ENCODE results near the gene RASGEF1C.

DNA sequence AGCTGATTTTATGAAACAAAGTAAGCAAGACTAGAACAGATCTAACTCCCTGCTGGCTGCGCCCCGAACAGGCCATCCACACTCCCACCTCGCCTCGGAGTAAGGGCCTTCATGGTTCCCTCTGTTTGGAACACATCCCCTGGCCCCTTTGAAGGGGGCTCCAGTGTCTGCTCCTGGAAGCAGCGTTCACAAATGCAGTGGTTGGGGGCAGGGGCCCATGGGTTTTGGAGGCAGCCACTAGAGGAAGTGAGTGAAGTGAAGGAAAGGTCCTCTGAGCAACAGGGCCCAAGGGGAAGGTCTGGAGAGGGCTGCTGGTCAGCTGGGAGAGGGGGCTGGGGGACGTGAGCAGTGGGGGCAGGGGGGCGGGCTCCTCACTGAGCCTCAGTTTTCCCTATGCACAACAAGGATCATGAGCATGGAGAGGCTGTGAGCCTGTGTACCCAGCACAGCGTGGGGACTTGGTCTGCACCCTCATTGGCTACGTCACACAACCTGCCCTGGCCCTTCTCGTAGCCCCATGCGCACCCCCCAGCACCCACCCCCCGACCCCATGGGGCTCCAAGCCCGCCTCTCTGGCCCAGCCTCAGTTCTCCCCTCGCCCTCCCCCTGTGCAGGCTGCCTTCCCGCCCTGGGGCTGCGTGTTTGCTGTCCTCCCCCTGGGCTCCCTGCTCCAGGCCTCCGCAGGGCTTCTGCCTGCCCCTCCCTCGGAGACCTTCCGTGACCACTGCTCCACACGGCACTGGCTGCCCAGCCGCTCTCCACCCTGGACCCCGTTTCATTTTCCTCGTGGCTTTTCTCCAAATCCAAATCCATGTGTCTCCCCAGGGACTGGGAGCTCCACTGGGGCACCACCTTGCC lies 39.5 kb downstream of the RASGEF1C start:
- TF ChIP-seq, protein P1, sequence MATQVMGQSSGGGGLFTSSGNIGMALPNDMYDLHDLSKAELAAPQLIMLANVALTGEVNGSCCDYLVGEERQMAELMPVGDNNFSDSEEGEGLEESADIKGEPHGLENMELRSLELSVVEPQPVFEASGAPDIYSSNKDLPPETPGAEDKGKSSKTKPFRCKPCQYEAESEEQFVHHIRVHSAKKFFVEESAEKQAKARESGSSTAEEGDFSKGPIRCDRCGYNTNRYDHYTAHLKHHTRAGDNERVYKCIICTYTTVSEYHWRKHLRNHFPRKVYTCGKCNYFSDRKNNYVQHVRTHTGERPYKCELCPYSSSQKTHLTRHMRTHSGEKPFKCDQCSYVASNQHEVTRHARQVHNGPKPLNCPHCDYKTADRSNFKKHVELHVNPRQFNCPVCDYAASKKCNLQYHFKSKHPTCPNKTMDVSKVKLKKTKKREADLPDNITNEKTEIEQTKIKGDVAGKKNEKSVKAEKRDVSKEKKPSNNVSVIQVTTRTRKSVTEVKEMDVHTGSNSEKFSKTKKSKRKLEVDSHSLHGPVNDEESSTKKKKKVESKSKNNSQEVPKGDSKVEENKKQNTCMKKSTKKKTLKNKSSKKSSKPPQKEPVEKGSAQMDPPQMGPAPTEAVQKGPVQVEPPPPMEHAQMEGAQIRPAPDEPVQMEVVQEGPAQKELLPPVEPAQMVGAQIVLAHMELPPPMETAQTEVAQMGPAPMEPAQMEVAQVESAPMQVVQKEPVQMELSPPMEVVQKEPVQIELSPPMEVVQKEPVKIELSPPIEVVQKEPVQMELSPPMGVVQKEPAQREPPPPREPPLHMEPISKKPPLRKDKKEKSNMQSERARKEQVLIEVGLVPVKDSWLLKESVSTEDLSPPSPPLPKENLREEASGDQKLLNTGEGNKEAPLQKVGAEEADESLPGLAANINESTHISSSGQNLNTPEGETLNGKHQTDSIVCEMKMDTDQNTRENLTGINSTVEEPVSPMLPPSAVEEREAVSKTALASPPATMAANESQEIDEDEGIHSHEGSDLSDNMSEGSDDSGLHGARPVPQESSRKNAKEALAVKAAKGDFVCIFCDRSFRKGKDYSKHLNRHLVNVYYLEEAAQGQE (IDR thresholded peaks at IDR 0.05; ENCODE audit: insufficient replicate concordance, low read depth), result no peak
- TF ChIP-seq, protein P2, sequence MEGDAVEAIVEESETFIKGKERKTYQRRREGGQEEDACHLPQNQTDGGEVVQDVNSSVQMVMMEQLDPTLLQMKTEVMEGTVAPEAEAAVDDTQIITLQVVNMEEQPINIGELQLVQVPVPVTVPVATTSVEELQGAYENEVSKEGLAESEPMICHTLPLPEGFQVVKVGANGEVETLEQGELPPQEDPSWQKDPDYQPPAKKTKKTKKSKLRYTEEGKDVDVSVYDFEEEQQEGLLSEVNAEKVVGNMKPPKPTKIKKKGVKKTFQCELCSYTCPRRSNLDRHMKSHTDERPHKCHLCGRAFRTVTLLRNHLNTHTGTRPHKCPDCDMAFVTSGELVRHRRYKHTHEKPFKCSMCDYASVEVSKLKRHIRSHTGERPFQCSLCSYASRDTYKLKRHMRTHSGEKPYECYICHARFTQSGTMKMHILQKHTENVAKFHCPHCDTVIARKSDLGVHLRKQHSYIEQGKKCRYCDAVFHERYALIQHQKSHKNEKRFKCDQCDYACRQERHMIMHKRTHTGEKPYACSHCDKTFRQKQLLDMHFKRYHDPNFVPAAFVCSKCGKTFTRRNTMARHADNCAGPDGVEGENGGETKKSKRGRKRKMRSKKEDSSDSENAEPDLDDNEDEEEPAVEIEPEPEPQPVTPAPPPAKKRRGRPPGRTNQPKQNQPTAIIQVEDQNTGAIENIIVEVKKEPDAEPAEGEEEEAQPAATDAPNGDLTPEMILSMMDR (IDR thresholded peaks at IDR 0.05; ENCODE audit: insufficient read depth, low read length), result no peak
- TF ChIP-seq POLR2AphosphoS5 (IDR thresholded peaks at IDR 0.05; ENCODE audit: low read depth), result no peak

Measured in HL-60 (cell line).